Glutamatergic neuron (in vitro differentiated cells): ENCODE measurements around the gene MBP. TPM values are rescaled to one million over a fixed set of nuclear protein-coding genes. Genes with fewer than 3 reads are reported as not detected.

ENCODE experiments used
- DNase-seq: peaks from one replicate; pipeline ENCODE4 v3.0.0; 2022
- H3K27ac Mint-ChIP-seq: one replicate; pipeline ENCODE4 v1.8.0; 2020; ENCODE audit warnings: mild to moderate bottlenecking, mixed read lengths, inconsistent platforms; ENCODE audit not compliant: unreplicated experiment
- H3K27me3 Mint-ChIP-seq: one replicate; pipeline ENCODE4 v1.8.0; 2020; ENCODE audit warnings: mild to moderate bottlenecking, moderate library complexity, mixed read lengths, inconsistent platforms; ENCODE audit not compliant: unreplicated experiment
- H3K36me3 Mint-ChIP-seq: one replicate; pipeline ENCODE4 v1.8.0; 2020; ENCODE audit warnings: mild to moderate bottlenecking, mixed read lengths, inconsistent platforms; ENCODE audit not compliant: unreplicated experiment
- H3K4me1 Mint-ChIP-seq: one replicate; pipeline ENCODE4 v1.8.0; 2020; ENCODE audit warnings: mild to moderate bottlenecking, low read depth, mixed read lengths, inconsistent platforms; ENCODE audit not compliant: unreplicated experiment
- H3K4me3 Mint-ChIP-seq: one replicate; pipeline ENCODE4 v1.8.0; 2020; ENCODE audit warnings: mild to moderate bottlenecking, mixed read lengths, inconsistent platforms; ENCODE audit not compliant: unreplicated experiment
- H3K9me3 Mint-ChIP-seq: one replicate; pipeline ENCODE4 v1.8.0; 2020; ENCODE audit warnings: mild to moderate bottlenecking, moderate library complexity, mixed read lengths, inconsistent platforms; ENCODE audit not compliant: unreplicated experiment
- total RNA-seq: library from RNA; stranded (reverse); fragmentation: NEBNext Ultra II Directional; extraction: Animal tissue kit (Norgen Biotek cat#: 25700); gene quantifications from one replicate; pipeline ENCODE4 v1.2.1, GENCODE V29; 2021; ENCODE audit not compliant: unreplicated experiment
- TF ChIP-seq, protein P1 (sequence below): fragments of 200-600 bp; sonication (generic); IDR thresholded peaks from one replicate; pipeline ENCODE4 v1.5.0; 2021; ENCODE audit not compliant: partially characterized antibody, unreplicated experiment

Gene MBP
- total RNA-seq, 1 donor from 2014 or later, result 82.6 TPM

DNA sequence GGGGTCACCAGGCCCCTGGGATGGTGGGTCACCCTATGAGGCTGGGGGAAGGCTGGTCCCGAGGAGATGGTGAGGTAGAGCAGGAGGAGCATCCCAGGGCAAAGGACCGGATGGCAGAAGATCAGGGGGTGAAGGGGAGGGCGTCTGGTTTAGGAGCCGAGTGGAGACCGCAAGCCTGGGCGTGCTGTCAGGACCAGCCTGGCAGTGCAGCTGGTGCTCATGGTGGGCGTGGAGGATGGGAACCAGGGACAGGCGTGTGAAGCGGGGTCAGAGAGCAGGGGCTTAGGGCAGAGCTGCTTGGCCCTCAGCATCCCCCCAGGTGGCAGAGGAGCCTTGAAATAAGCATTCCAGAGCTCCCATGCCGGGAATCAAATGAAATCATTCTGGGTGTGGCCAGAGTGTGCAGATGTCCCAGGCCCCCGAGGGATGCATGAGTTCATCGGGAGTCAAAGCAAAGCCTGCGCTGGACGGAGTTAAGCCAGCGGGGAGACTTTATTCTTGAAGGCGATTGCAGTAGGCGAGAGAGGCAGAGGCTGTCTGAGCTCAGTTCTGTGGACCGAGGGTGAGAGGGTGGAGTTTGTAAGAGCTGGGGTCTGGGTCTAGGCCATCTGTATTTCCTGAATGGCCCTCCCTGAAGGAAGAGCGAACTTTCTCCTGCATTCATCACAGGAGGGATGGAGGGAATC is 33.1 kb upstream of the MBP start:
- Mint-ChIP-seq H3K4me1 (peaks cover 46% of the 10 kb centered on the region), H3K27me3 (peaks cover 12% of the 10 kb centered on the region), H3K4me3 (peak overlapping the region; percentile 61), H3K27ac (peak overlapping the region; percentile 92), H3K36me3 (peaks cover 3% of the 10 kb centered on the region), H3K9me3 (peaks cover 19% of the 10 kb centered on the region)
- TF ChIP-seq, protein P1, sequence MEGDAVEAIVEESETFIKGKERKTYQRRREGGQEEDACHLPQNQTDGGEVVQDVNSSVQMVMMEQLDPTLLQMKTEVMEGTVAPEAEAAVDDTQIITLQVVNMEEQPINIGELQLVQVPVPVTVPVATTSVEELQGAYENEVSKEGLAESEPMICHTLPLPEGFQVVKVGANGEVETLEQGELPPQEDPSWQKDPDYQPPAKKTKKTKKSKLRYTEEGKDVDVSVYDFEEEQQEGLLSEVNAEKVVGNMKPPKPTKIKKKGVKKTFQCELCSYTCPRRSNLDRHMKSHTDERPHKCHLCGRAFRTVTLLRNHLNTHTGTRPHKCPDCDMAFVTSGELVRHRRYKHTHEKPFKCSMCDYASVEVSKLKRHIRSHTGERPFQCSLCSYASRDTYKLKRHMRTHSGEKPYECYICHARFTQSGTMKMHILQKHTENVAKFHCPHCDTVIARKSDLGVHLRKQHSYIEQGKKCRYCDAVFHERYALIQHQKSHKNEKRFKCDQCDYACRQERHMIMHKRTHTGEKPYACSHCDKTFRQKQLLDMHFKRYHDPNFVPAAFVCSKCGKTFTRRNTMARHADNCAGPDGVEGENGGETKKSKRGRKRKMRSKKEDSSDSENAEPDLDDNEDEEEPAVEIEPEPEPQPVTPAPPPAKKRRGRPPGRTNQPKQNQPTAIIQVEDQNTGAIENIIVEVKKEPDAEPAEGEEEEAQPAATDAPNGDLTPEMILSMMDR, result no peak
- DNase-seq, result peak; percentile 79

DNA sequence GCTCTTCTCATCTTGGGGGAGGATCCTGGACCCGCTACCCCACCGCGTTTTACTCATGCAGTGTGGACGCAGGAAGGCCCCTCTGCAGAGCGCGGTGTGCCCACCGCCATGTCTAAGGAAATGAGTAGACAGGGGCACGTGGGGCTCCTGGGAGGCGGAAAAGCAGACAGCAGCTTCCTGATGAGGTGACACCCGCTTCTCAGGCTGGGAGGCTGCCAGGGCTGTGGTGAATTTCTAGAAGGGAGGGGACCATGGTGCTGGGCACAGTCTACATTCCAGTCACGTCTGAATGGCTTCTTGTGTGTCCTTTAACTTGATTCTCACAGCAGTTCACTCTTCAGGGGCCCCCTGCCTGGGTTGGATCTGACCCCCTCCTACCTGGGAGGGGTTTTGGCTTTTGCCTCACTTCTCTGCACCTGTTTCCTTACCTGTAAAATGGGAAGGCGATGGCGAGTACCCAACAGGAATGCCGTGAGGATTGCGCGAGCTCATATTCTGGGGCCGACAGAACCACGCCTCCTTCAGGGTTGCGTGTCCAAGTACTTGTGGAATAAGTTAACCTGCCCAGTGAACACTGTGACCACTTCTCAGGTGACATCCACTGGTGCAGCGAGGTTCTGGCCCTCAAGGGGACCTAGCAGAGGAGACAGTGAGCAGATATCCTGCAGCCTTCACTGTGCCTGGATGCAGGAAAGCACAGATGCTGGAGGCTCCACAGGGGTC is 32.3 kb upstream of the MBP start:
- TF ChIP-seq, protein P1, result no peak
- peak overlapping the region; percentile 92 for H3K27ac Mint-ChIP-seq
- peaks cover 22% of the 10 kb centered on the region for H3K9me3 Mint-ChIP-seq
- DNase-seq, result no peak
- peaks cover 3% of the 10 kb centered on the region for H3K36me3 Mint-ChIP-seq
- H3K4me1 Mint-ChIP-seq, result peaks cover 46% of the 10 kb centered on the region
- peaks cover 14% of the 10 kb centered on the region for H3K27me3 Mint-ChIP-seq
- H3K4me3 Mint-ChIP-seq, result peak overlapping the region; percentile 52

DNA sequence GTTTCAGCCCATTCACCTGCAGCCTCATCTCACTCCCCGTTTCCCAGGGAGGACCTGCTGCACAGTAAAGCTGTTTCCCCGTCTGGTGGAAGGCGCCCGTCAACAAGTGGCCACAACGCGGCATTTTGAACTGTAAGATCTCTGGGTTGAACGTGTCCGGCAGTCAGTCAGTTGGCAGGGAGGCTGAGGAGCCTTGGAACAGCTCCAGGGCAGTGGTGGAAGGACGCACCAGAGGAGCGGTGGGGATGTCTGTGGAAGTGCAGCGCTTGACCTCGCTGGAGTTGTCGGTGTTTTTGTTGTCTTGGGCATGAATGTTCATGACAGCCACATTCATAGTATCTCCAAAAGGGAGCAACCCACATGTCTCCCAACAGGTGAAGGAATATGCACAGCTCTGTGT is 31.4 kb upstream of the MBP start:
- peaks cover 41% of the 10 kb centered on the region for H3K4me1 Mint-ChIP-seq
- peaks cover 14% of the 10 kb centered on the region for H3K27me3 Mint-ChIP-seq
- TF ChIP-seq, protein P1, result no peak
- peaks cover 3% of the 10 kb centered on the region for H3K36me3 Mint-ChIP-seq
- H3K4me3 Mint-ChIP-seq, result no peak overlapping the region
- H3K9me3 Mint-ChIP-seq, result peaks cover 22% of the 10 kb centered on the region
- H3K27ac Mint-ChIP-seq, result no peak overlapping the region
- no peak for DNase-seq

DNA sequence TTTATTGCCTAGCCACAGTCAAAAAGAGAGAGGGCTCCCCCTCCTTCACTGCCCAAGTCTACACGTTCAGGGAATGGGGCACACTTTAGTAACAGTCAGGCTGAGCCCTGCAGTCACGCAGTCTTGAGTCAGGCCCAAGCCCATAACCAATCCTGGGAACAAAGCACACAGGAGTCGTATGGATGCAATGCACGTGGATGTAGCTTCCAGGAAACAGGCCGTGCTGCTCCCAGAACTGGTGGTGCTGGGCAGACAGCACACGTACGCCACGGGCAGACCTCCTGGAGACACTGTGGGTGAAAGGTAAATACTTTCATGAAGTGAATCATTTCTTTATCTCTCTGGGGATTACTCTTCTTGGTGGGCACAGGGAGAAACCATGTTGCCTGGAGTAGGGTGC is 30.0 kb upstream of the MBP start:
- no peak for DNase-seq
- Mint-ChIP-seq H3K27ac (no peak overlapping the region), H3K4me3 (no peak overlapping the region), H3K27me3 (peaks cover 13% of the 10 kb centered on the region), H3K9me3 (peaks cover 17% of the 10 kb centered on the region), H3K4me1 (peaks cover 33% of the 10 kb centered on the region), H3K36me3 (peaks cover 3% of the 10 kb centered on the region)
- TF ChIP-seq, protein P1, result no peak

DNA sequence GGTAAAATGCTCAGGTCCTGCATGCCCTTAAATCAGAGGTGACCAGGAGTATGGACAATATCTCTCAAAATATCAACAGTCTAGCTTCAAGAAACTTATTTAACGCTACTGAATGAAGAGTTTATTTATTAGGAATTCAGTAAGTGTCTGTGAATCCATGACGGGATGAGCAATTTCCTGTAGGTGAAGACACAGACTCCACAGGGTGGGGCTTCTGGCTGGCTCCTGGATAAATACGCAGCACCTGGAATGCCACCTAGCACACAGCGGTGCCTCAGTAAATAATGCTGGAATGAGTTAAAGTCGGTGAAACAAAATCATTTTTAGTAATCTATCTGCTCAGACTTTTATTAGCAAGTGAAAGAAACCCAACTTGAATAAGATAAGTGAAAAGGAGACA is 29.4 kb upstream of the MBP start:
- H3K27ac Mint-ChIP-seq, result no peak overlapping the region
- H3K9me3 Mint-ChIP-seq, result peaks cover 17% of the 10 kb centered on the region
- peaks cover 3% of the 10 kb centered on the region for H3K36me3 Mint-ChIP-seq
- H3K27me3 Mint-ChIP-seq, result peaks cover 15% of the 10 kb centered on the region
- no peak overlapping the region for H3K4me3 Mint-ChIP-seq
- no peak for DNase-seq
- H3K4me1 Mint-ChIP-seq, result peaks cover 31% of the 10 kb centered on the region
- TF ChIP-seq, protein P1, result no peak
